Measurements from ENCODE around the gene AK5.

GRCh38 chr1:77412069-77412819, 130.4 kb downstream of the AK5 start:
- TF ChIP-seq CTCF (conservative IDR thresholded peaks at IDR 0.05; ENCODE audit: low read depth, low read length), result peak; percentile 11; the same call in 1 of the 2 replicates
- TF ChIP-seq EZH2 (IDR thresholded peaks at IDR 0.05; ENCODE audit: low read length, unreplicated experiment), result no peak
- TF ChIP-seq EZH2phosphoT487 (IDR thresholded peaks at IDR 0.05; ENCODE audit: borderline replicate concordance, low read length), result no peak
